ENCODE data around the gene ZBTB1. TPM values are rescaled to one million over a fixed set of nuclear protein-coding genes. Genes with fewer than 3 reads are reported as not detected.

The ZBTB1 gene
- total and polyA plus RNA-seq, 9 of the 15 experiments (the other 6 are each of a cell fraction or from before 2014, with no cell fraction given), result 2.3 to 16.5 (median 9.0) TPM

DNA sequence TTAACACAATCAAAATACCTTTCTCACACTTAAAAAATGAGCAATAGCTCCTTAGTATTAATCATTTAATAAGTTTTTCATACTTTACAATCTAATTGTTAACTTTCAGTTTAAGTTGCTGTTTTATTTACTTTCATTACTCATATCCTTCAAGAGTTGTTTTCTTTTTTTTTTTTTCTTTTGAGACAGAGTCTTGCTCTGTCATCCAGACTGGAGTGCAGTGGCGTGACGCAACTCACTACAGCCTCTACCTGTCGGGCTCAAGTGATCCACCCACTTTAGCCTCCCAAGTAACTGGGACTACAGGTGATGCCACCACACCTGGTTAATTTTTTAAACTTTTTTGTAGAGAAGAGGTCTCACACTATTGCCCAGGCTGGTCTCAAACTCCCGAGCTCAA lies 16.1 kb downstream of the ZBTB1 start (continued):
- TF ChIP-seq CREB1 (IDR thresholded peaks at IDR 0.05) (no peak), CREB1 (CRISPR knock-in tag; IDR thresholded peaks at IDR 0.05) (no peak), MTF1 (CRISPR knock-in tag; IDR thresholded peaks at IDR 0.05; ENCODE audit: borderline replicate concordance) (no peak)

DNA sequence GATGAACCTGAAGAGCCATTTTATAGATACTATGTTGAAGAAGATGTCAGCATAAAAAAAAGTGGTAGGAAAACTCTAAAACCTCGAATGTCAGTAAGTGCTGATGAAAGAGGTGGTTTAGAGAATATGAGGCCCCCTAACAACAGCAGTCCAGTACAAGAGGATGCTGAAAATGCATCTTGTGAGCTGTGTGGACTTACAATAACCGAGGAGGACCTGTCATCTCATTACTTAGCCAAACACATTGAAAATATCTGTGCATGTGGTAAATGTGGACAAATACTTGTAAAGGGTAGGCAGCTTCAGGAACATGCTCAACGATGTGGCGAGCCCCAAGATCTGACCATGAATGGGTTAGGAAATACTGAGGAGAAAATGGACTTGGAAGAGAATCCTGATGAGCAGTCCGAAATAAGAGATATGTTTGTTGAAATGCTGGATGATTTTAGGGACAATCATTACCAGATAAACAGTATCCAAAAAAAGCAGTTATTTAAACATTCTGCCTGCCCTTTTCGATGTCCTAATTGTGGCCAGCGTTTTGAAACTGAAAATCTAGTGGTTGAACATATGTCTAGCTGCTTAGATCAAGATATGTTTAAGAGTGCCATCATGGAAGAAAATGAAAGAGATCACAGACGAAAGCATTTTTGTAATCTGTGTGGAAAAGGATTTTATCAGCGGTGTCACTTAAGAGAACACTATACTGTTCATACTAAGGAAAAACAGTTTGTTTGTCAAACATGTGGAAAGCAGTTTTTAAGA lies 18.2 kb downstream of the ZBTB1 start:
- TF ChIP-seq ZC3H11A (IDR thresholded peaks at IDR 0.05; ENCODE audit: low read depth, low read length), result no peak
- no peak for TF ChIP-seq ZNF77 (CRISPR knock-in tag; IDR thresholded peaks at IDR 0.05)
- TF ChIP-seq, protein P1, sequence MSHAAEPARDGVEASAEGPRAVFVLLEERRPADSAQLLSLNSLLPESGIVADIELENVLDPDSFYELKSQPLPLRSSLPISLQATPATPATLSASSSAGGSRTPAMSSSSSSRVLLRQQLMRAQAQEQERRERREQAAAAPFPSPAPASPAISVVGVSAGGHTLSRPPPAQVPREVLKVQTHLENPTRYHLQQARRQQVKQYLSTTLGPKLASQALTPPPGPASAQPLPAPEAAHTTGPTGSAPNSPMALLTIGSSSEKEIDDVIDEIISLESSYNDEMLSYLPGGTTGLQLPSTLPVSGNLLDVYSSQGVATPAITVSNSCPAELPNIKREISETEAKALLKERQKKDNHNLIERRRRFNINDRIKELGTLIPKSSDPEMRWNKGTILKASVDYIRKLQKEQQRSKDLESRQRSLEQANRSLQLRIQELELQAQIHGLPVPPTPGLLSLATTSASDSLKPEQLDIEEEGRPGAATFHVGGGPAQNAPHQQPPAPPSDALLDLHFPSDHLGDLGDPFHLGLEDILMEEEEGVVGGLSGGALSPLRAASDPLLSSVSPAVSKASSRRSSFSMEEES (CRISPR knock-in tag; IDR thresholded peaks at IDR 0.05), result no peak
- no peak for TF ChIP-seq ADNP (tag; IDR thresholded peaks at IDR 0.05)
- TF ChIP-seq ZKSCAN1 (IDR thresholded peaks at IDR 0.05; ENCODE audit: low read depth, low read length), result no peak
- no peak for DNase-seq (ENCODE audit: extremely low read depth in 1 of 4, low spot score in 3 of 4)
- Histone ChIP-seq H3K4me2 (ENCODE audit: insufficient read depth, low read length) (no peak overlapping the region), H3K4me1 (replicated peaks in 1 of 2; ENCODE audit: control insufficient read depth in 2 of 2, insufficient read depth in 2 of 2, low read length in 2 of 2) (no peaks in the 10 kb centered on the region), H3K79me2 (ENCODE audit: control insufficient read depth, insufficient read depth, low read length) (no peaks in the 10 kb centered on the region), H3K9ac (ENCODE audit: insufficient read depth in 1 of 2, low read depth in 2 of 2, low read length in 2 of 2) (no peak overlapping the region), H3K9me1 (ENCODE audit: control insufficient read depth, insufficient read depth, low read length) (no peaks in the 10 kb centered on the region), H3K27ac (ENCODE audit: extremely low read depth, low read depth, low read length) (no peak overlapping the region), H3K36me3 (ENCODE audit: control insufficient read depth, insufficient read depth, low read length) (peaks cover 9% of the 10 kb centered on the region; the same call in 1 of the 3 replicates), H2AFZ (ENCODE audit: low read depth, low read length) (no peak overlapping the region), H3K27me3 (ENCODE audit: control insufficient read depth in 2 of 2, insufficient read depth in 2 of 2, low read length in 2 of 2) (no peaks in the 10 kb centered on the region), H3K4me3 (no peak overlapping the region), H3K9me3 (replicated peaks; ENCODE audit: control insufficient read depth, insufficient read depth, low read depth, low read length) (no peaks in the 10 kb centered on the region), H4K20me1 (replicated peaks; ENCODE audit: control insufficient read depth, insufficient read depth, low read length) (no peaks in the 10 kb centered on the region)
- in situ Hi-C loops (cut with MboI) (no loop called here), intact Hi-C loops (cut with micrococcal nuclease) (no loop called here)
- POLR2A ChIA-PET, result interaction anchor here (0.8 to 1.5 kb wide), 2 partner anchors 11 to 13 kb away, joined by 3 read pairs; no protein-coding TSS in a partner anchor
- no TSS peak for BruUV-seq (replicated peaks)
- no peak for FAIRE-seq
- CTCF ChIA-PET (ENCODE audit: low intra/inter-chr PET ratio), result no interaction called here
- ATAC-seq, result no peak
- 61% methylated on average over 9 of the region's 9 CpGs for WGBS (ENCODE audit: insufficient coverage, low coverage, missing lambda C conversion rate)
